GM19467 (cell line): ENCODE data around the gene GABBR1.

ENCODE experiments used
- ATAC-seq: cut with Tn5 transposase; IDR thresholded peaks from one replicate; pipeline ENCODE4 v1.9.1; 2021; ENCODE audit warnings: mild to moderate bottlenecking, moderate library complexity; ENCODE audit not compliant: unreplicated experiment

Gene GABBR1

DNA sequence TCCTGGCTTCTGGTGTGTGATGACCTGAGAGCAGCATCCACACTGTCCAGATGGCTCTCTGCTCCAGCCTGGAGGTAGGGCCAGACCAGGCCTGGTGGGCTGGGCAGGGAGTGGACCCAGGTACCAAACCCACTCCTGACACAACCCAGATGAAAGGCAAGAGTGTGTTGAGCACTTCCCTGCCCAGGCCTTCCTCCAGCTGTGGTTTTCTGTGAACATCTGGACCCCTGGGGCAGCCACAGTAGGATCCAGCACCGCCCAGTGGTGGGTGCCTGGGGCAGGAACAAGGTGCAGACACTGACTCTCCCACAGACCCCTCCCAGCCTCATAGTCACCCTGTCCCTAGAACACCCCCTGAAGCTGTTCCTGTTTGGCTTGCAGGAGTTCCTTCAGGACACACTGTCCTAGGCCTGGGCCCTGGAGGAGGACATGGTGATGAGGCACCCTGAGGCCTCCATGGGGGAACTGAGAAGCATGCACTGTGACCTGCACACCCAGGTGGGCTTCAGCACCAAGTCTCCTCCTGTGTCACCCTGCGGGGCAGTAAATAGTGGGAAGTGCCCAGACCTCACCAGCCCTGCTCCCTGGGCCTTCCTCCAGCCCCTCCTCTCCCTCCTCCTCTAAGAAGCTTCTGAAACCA is 102.2 kb downstream of the GABBR1 start:
- ATAC-seq, result no peak

DNA sequence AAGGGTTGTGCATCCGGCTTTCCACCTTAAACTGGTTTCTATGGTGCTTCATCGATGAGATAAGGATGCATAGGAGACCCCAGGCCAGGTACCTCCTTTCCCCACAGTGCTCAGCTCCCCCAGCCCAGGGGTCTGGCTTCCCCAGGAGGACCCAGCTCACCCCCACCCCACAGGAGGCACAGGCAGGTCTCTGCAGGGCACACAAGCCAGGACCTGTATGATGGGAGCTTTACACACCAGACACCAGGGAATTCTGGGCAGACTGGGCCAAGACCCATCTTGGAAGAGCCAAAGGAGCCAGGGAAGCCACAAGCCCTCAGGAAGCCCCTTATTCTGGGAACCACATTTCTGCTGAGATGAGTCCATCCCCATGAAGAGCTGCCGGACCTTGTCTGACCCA is 103.0 kb downstream of the GABBR1 start:
- no peak for ATAC-seq

DNA sequence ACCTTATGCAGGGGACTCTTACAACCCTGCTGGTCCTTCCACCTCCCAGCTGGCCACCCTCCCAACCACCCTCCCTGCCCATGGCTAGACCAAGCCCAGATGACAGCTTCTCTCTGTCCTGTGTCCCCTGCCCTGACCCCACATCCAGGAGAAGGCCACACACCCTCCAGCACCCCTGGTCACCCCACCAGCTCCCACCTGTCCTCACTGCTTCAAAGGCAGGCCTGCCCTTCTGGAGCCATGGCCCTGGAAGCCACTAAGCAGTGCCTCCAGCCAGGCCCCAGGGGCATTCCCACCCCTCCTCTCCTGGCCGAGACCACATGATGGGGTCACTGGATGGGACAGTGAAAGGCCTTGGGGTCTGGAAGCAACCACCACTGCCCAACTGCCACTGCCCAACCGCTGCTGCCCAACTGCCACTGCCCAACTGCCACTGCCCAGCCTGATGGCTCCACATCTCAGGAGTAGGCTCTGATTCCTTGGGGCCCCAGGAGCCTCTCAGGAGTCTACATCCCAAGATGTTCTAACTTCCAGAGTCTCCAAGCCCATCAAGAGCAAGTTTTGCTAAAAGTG is 103.9 kb downstream of the GABBR1 start:
- no peak for ATAC-seq

DNA sequence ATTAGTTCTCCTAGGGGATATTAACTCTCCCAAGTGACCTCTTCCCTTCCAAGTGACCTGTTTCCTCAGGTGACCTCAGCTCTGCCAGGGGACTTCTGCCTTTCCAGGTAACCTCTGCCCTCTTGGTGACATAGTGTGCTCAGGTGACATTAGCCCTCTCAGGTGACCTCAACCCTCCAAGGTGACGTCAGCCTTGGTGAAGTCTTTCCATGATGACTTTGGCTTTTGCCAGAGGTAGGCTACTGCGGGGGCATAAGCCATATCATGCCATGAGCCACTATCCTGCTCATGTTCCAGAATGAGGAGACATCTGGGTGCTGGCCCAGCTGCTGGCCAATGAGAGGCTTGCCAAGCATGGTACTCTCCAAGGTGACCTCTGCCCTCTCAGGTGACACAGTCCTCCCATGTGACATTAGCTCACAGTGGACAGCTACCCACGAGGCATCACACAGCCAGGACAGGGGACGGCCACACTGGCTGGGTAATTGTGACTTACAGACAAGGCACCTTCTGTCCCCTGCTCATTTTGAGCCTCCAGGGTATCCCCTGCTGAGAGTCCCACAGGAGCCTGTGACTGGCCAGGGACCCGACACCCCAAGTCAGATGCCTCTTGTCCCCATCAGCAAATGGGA is 104.6 kb downstream of the GABBR1 start:
- ATAC-seq, result no peak

DNA sequence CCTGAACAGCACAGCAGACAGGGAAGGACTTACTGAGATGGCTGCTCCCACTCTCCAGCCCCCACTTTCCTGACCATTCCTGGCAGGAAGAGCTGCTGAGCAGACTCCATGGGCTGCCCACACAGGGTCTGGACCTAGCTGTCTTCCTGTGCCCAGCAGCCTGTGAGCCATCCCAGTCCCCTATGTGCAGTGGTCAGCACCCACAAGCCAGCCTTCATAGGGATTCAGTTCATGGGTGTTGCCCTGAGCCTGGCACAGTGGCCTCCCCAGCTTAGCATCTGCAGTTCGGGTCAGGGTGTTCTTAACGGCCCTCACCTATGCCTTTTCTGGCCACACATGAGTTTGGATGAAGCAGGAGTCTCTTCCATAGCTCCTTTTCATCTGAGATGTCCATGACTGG is 105.4 kb downstream of the GABBR1 start:
- ATAC-seq, result no peak

DNA sequence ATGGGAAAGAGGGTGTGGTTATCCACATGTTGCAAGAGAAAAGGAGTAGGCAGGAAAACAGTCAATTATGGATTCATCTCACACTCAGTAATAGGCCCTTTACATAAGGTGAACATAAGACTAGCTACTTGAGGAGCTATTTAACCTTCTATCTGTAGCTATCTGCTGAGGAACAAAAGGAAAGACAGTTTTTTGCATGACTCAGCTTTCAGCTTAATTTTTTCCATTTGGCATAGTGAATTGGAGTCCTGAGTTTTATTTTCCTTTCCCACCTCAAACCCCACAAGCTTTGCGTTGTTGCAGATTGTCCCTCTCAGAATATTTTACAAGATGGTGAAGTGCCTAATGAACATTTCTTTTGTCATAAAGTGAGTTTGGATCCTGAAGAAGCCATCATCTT is 105.9 kb downstream of the GABBR1 start:
- no peak for ATAC-seq

DNA sequence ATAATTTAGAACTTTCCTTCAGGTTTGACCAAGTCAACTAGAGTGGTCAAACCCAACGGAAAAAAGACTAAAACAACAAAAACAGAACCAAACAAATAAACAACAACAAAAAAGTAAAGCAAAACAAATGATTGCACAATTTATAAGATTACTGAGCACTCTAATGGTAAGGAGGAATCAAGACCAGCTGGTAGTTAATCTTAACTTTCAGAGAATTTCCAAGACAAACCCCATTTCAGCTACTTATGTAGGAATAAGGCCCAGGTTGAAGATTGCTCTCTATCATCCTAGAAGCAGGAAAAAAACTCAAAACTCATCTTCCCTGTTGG is 107.7 kb downstream of the GABBR1 start:
- no peak for ATAC-seq

DNA sequence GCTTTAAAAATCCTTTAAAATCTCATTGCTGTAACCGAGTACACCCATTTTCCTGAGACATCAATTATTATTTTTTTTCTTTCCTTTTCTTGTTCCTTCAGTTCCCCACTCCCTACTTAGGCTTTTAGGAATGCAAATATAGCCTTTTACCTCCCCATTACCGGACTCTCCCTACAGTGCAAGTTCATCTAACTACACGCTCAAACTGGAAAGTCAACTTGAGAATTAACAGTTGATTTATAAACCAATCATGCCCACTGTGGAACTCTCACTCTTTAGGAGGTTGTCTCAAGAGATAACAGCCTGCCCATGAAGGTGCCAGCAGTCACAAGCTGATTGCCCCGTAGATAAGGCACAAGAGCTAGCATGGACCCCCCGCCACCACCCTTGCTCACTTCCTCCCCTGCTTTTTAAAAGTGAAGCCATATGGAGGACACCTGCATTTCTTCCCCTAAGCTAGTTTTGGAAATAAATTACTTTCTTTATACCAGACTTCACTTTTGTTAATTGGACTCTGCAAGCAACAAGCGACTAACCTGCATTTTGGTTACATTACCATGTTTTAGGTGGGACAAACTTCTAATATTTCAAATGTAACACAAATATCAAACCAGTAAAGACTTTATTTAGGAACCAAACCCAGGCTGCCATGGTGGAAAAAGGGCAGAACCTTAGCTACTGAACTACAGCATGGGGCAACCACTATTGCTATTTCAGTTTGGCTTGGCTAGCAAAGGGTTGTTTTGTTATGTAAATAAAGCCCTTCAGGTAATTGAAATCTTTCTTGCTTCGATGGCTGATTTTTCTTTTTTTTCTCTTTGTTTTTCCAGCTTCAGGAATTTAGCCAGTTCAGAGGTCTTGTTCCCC is 108.3 kb downstream of the GABBR1 start:
- no peak for ATAC-seq

DNA sequence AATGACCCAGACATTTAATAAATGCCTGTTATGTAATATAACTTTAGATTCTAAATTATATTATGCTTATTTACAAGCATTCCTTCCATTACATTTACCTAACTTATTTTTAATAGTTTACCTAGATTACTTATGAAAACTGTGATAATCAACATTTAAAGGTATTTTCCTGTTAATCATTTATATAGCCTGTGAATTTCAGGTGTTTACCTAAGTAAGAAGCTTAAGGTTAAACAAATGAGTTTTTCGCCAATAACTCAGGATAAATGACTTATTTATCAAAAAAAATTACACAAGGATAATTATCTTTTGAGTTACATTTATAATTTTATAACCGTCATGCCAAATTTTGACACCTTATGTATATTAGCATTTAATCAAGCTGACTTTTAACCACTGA is 108.9 kb downstream of the GABBR1 start:
- ATAC-seq, result no peak

DNA sequence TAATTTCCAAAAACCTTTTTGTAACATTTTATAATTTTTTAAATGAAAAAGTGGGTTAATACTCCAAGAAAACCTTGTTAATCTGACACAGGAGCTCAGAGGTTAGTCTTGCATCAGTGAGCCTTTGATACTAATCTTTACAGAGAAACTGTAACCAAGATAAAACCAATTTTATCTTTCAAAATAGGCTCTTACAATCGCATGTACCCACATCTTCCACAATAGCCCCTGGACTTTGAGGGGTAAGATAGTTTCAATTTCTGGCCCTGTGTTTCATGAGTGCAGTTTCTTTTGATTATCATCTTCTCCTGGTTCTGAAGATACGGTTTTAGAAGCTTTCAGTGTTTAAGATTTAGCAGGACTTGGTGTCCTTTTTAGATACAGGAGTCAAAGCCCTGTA is 110.8 kb downstream of the GABBR1 start:
- ATAC-seq, result no peak

DNA sequence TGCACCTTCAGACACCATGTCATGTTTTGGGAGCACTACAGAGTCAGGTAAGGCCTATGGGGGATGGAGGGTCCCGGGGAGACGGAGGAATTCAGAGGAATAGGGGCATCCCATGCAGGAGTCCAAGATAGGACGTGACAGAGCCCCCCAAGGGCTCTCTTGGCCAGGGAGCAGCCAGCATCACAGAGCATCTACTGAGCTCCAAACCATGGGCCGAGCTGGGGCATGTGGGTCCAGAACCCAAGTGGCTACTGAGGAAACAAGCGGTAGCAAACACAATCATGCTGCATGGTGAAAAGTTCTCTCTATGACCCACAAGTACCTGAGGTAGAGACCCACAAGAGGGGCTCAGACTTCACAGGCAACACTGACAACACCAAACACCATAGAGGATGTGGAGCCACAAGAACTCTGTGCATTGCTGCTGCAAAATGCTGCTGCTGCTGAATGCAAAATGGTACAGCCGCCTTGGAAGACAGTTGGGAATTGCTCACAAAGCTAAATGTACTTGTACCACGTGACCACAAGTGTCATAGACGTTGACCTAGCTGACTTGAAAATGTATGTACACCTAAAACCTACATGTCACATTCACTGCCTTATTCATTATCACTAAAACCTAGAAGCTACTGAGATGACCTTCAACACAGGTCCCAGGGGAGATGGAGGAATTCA is 111.8 kb downstream of the GABBR1 start:
- no peak for ATAC-seq

DNA sequence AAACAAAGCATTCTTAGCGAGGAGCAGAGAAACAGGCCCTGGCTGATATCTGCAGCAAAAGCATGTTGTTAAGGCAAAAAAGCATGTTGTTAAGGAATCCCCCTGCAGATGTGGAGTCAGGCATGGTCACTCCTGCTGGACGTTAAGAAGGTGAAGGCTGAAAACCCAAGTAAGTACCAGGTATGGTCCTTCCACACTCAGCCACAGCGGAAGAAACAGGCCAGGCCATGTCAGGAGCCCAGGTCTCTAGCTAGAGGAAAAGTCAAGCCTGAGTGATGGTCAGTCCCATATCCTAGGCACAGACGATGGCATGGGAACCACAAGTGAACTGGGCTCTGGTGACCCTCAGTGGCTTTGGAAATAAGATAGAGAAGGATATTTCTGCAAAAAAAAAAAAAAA is 112.8 kb downstream of the GABBR1 start:
- ATAC-seq, result no peak

DNA sequence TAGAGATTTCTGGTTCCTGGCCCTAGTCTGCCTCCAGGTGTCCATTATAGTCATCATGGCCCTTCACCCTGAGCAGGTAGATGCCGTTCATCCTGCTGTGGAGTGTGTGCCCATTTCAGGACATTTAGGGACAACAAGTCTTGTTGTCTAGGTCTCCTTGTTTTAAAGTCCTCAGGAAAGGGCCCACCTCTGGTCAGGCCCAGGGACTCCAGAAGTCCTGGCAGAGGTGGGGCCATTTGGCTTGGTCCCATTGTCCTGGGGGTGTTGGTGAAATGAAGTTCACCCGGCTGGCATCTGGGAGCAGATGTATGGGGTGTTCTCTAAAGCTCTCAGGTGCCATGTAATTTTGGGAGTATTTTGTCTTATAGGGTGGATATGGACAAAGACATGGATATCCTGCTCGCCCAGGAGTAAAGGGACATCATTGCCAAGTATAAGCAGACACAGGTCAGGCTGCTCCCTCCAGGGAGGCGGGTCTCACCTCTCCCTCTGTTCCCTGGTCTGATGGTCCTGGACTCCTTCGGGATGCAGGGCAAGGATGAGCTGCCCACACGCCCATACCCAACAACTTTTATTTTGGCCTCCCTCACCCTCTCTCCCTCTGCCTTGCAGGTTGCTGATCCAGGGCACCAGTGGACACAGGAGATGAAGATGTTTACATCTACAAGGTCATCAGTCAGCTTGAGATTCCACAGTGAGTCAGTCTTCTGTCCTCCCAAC is 113.5 kb downstream of the GABBR1 start:
- no peak for ATAC-seq

DNA sequence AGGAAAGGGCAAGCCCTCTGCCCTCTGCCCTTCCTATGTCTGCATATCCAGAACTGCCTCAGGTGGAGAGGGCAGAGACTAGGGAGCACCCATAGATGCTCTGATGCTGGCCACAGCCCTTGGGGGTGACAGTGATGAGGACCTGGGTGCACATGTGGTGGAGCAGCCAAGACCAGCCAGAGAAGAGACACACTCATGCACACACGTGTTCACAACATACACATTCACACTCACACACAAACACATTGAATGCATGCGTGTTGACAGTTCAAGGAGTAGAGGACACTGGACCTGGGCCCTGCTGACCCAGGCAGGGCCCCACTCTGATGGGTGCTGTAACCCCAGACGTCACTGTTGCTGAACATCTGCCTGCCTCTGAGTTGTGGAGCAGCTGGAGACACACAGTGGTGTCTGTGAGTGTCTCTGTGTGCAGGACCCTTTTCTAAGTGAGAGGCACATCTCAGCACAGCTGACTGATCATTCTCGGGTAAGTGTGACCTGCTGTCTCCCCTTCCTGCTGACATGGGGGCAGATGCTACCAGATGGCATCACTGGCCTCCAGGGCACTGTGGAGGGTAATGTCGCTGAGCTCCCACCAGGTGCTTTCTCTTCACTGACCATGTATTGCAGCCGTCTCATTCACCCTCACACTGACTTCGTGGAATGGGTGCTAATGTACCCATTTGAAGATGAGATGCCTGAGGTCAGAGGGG is 115.1 kb downstream of the GABBR1 start:
- ATAC-seq, result no peak

DNA sequence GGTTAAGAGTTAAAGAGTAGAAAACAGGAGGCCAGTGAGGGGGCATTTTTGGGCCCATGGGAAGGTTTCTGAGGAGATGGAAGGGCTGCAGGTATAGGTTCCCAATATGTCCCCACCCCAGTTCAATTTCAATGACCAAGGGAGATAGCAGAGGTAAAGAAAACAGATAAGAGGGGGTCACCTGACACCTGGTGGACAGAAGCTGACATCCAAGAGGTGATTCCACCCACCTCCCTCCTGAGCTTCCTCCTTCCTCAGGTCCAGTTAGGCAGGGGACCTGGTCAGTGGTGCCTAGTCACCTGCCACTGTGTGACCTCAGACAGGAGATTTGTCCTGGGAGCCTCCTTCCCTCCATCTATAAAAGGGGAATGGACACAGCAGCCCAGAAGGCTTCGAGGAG is 115.7 kb downstream of the GABBR1 start:
- no peak for ATAC-seq

DNA sequence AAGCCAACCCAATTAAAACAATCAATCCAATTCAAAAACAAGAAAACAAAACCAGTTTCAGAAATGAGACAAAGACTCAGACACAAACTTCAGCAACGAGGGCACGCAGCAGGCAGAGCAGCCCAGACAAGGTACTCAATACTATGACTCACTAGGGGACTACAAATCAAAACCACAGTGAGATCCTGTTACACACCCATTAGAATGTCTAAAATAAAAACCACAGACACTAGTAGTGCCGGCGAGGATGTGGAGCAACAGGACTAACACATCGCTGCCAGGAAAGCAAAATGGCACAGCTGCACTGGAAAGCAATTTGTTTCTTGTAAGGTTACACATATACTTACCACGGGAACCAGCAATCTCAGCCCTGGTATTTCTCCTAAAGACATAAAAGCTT is 116.9 kb downstream of the GABBR1 start:
- ATAC-seq, result no peak

DNA sequence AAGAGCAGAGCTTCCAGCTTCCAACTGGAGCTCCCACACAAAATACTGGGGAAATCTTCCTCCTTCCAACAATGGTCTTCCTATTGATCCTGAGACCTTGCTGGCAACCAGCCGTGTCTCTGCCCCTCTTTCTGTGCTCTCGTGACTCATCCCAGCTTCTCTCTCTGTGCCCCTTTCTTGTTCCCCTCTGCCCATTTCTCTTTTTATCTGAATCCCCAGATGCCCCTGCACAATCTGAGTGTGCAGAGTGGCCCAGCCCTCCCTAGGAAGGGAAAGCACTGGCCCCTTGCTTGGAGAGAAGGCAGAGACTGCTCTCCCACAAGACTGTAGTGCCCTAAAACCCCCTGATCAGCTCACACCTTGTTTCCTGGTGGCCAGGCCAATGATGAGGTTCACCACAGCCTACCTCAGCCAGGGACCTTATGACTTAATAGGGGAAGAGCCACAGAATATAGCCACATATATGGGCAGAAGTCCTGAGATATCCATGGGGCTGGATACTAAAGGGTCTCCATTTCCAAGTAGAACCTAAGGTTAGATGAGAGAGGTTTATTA is 122.2 kb downstream of the GABBR1 start:
- ATAC-seq, result no peak

DNA sequence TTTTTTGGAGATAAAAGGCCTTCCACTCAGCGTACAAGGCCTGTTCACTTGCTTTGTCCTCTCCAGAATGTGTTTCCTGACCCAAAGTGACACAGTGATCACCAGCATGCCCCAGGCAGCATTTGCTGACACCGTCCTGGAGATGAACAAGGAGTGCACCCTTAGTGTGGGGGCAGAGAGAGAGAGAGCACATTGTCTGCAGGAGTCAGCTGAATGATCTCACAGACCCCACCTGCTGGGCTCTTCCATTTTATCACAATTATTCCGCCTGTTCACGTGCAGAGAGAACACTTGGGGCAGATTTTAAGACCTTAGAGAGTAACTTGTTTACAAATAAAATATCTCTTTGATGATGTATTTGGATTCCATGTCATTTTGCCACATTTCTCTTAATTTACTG is 122.8 kb downstream of the GABBR1 start:
- ATAC-seq, result no peak
